GM12878 (cell line): ENCODE measurements around the gene OR5H6. TPM values are rescaled to one million over a fixed set of nuclear protein-coding genes. Genes with fewer than 3 reads are reported as not detected.

Experiments
- ATAC-seq: fragments of 200-7000 bp; cut with Tn5 transposase; 3 replicates; pipeline ENCODE4 v1.9.1; 2020; ENCODE audit warnings: mild to moderate bottlenecking, moderate library complexity
- BruUV-seq: library from RNA; stranded (reverse); fragments of 400-500 nt; replicated peaks from 2 replicates; lab custom pipeline; 2021; lab: Mats Ljungman, UMichigan
- CTCF ChIA-PET: fragments of 300-600 bp; sonication (Branson Sonifier 250); formaldehyde crosslinking; extraction: SDS; loops from one replicate; lab custom pipeline; 2021; ENCODE audit warnings: inconsistent platforms; lab: Yijun Ruan, JAX
- POLR2A ChIA-PET: fragments of 350-600 bp; formaldehyde crosslinking; extraction: SDS; loops from one replicate; lab custom pipeline; 2021; ENCODE audit warnings: inconsistent platforms; lab: Charles Lee
- RAD21 ChIA-PET: fragments of 300-600 bp; sonication (Branson Sonifier 250); formaldehyde crosslinking; loops from one replicate; lab custom pipeline; 2023; ENCODE audit warnings: antibody characterized with exemption; ENCODE audit not compliant: unreplicated experiment; lab: Charles Lee
- SMC1A ChIA-PET: fragments of 300-600 bp; sonication (Branson Sonifier 250); formaldehyde crosslinking; loops from one replicate; lab custom pipeline; 2023; ENCODE audit not compliant: unreplicated experiment, uncharacterized antibody; lab: Charles Lee
- DNase-seq: peaks from one replicate; pipeline ENCODE4 v3.0.0-alpha.2; 2011; ENCODE audit warnings: low read depth, low spot score
- FAIRE-seq: peaks from 3 replicates; lab custom pipeline; 2011; peaks lifted over from hg19 to GRCh38; lab: Jason Lieb, UNC
- H2AFZ ChIP-seq: 2 replicates; pipeline ENCODE4 v1.6.0; 2011; ENCODE audit warnings: low read depth, low read length, control low read depth; ENCODE audit not compliant: control insufficient read depth
- H3K27ac ChIP-seq: 2 replicates; pipeline ENCODE4 v1.5.1; 2011; ENCODE audit warnings: control low read depth; ENCODE audit not compliant: control insufficient read depth, insufficient read depth
- H3K27me3 ChIP-seq, 2 experiments: replicated peaks in 1 of 2; 2 replicates each; pipeline versions ENCODE4 v1.6.0 to v1.6.1; 2011; ENCODE audit warnings: low read length in 1 of 2; ENCODE audit not compliant: control insufficient read depth in 2 of 2, insufficient read depth in 2 of 2
- H3K36me3 ChIP-seq, 2 experiments: 2 replicates each; pipeline ENCODE4 v1.5.1; 2011; ENCODE audit warnings: low read length in 1 of 2; ENCODE audit not compliant: control insufficient read depth in 2 of 2, insufficient read depth in 2 of 2
- H3K4me1 ChIP-seq: 2 replicates; pipeline ENCODE4 v1.6.1; 2011; ENCODE audit warnings: mild to moderate bottlenecking, low read length, moderate library complexity, mixed read lengths; ENCODE audit not compliant: control insufficient read depth, insufficient read depth
- H3K4me2 ChIP-seq: 2 replicates; pipeline ENCODE4 v1.6.0; 2011; ENCODE audit warnings: control low read depth; ENCODE audit not compliant: control insufficient read depth, insufficient read depth
- H3K4me3 ChIP-seq: fragments of 200-600 bp; sonication (generic); 2 replicates; pipeline ENCODE4 v1.5.1; 2016
- H3K79me2 ChIP-seq: 2 replicates; pipeline ENCODE4 v1.6.0; 2011; ENCODE audit warnings: low read length; ENCODE audit not compliant: control insufficient read depth, insufficient read depth
- H3K9ac ChIP-seq: 2 replicates; pipeline ENCODE4 v1.8.0; 2011; ENCODE audit warnings: low read length, control low read depth, mixed read lengths; ENCODE audit not compliant: control insufficient read depth, insufficient read depth
- H3K9me3 ChIP-seq: replicated peaks from 3 replicates; pipeline ENCODE4 v1.5.1; 2011; ENCODE audit warnings: mild to moderate bottlenecking, low read length; ENCODE audit not compliant: control insufficient read depth, insufficient read depth
- H4K20me1 ChIP-seq: 2 replicates; pipeline ENCODE4 v1.6.0; 2011; ENCODE audit not compliant: control insufficient read depth, insufficient read depth
- ATF2 ChIP-seq: IDR thresholded peaks from 2 replicates; pipeline ENCODE4 v1.6.1; 2012; ENCODE audit warnings: low read length, inconsistent platforms
- DPF2 ChIP-seq: fragments of 450-650 bp; IDR thresholded peaks from 2 replicates; pipeline ENCODE4 v1.6.1; 2017; ENCODE audit warnings: mild to moderate bottlenecking
- E2F4 ChIP-seq: IDR thresholded peaks from 2 replicates; pipeline ENCODE4 v1.6.1; 2012; ENCODE audit warnings: low read depth, low read length, improper control_type of control experiment
- EED ChIP-seq: sonication (generic); IDR thresholded peaks from 2 replicates; pipeline ENCODE4 v1.6.1; 2016; ENCODE audit warnings: antibody characterized with exemption, low read depth
- EP300 ChIP-seq, 2 experiments: fragments of 150-350 bp in 1 of 2; IDR thresholded peaks; 2 replicates each; pipeline ENCODE4 v1.6.1; 2011 to 2012; ENCODE audit warnings: low read depth in 2 of 2, low read length in 2 of 2, borderline replicate concordance in 1 of 2, improper control_type of control experiment in 1 of 2, inconsistent platforms in 1 of 2; ENCODE audit not compliant: control insufficient read depth in 1 of 2
- ESRRA ChIP-seq: IDR thresholded peaks from 2 replicates; pipeline ENCODE4 v1.6.1; 2012; ENCODE audit warnings: mild to moderate bottlenecking, low read length, improper control_type of control experiment
- ETV6 ChIP-seq, 2 experiments: fragments of 450-650 bp in 1 of 2; IDR thresholded peaks in 1 of 2; conservative IDR thresholded peaks in 1 of 2; 2 replicates each; pipeline ENCODE4 v1.6.1; 2014; ENCODE audit warnings: antibody characterized with exemption in 1 of 2, borderline replicate concordance in 1 of 2, low read depth in 1 of 2, mild to moderate bottlenecking in 1 of 2, moderate library complexity in 1 of 2
- EZH2 ChIP-seq: IDR thresholded peaks from 2 replicates; pipeline ENCODE4 v1.6.1; 2012; ENCODE audit warnings: low read depth, mild to moderate bottlenecking, control low read depth, inconsistent platforms, low read length, borderline replicate concordance; ENCODE audit not compliant: control insufficient read depth
- HSF1 ChIP-seq: fragments of 150-350 bp; IDR thresholded peaks from 2 replicates; pipeline ENCODE4 v1.6.1; 2014; ENCODE audit warnings: mild to moderate bottlenecking, low read depth, low read length
- NRF1 ChIP-seq: conservative IDR thresholded peaks from 2 replicates; pipeline ENCODE4 v1.6.1; 2011; ENCODE audit warnings: mild to moderate bottlenecking, low read depth, low read length, improper control_type of control experiment
- PAX8 ChIP-seq: fragments of 450-650 bp; IDR thresholded peaks from 2 replicates; pipeline ENCODE4 v1.6.1; 2017; ENCODE audit warnings: mild to moderate bottlenecking, moderate library complexity
- PKNOX1 ChIP-seq: fragments of 450-650 bp; IDR thresholded peaks from 2 replicates; pipeline ENCODE4 v1.6.1; 2016; ENCODE audit warnings: mild to moderate bottlenecking
- POLR2A ChIP-seq: IDR thresholded peaks from 2 replicates; pipeline ENCODE4 v1.6.1; 2011; ENCODE audit warnings: low read depth, mild to moderate bottlenecking, low read length
- SIX5 ChIP-seq: IDR thresholded peaks from 2 replicates; pipeline ENCODE4 v1.6.1; 2011; ENCODE audit warnings: mild to moderate bottlenecking, low read depth, low read length, moderate library complexity; ENCODE audit not compliant: severe bottlenecking
- ZNF592 ChIP-seq: fragments of 450-650 bp; IDR thresholded peaks from 2 replicates; pipeline ENCODE4 v1.6.1; 2017; ENCODE audit warnings: mild to moderate bottlenecking, moderate library complexity
- ZZZ3 ChIP-seq: IDR thresholded peaks from 2 replicates; pipeline ENCODE4 v1.6.1; 2011; ENCODE audit warnings: low read depth; ENCODE audit not compliant: control insufficient read depth, insufficient read length
- WGBS: methylation state at CpG from one replicate; pipeline ENCODE4 v1.1.6; 2016; ENCODE audit warnings: low lambda C conversion rate; ENCODE audit not compliant: insufficient replicate concordance, insufficient coverage; ENCODE audit errors: missing lambda C conversion rate; 5-methylcytosine and 5-hydroxymethylcytosine counted together
- in situ Hi-C: fragments of 300-500 bp; cut with MboI; formaldehyde crosslinking; loops from 9 replicates; pipeline ENCODE4 v1.14.3; 2018; ENCODE audit warnings: mixed read lengths
- intact Hi-C: fragments of 100-400 bp; cut with micrococcal nuclease; formaldehyde crosslinking; loops from one replicate; pipeline ENCODE4 v1.14.2; 2022; ENCODE audit not compliant: unreplicated experiment
- polyA plus RNA-seq, 11 experiments: library from polyadenylated mRNA; depleted of rRNA in 4 of 11; unstranded in 6 of 11; stranded (reverse) in 5 of 11; fragments of >200 nt; fragmentation: Nextera tagmentation in 4 of 11; fragmentation: Illumina TruSeq in 1 of 11; extraction: Ambion mirVana in 4 of 11; extraction: Trizol in 1 of 11; gene quantifications; 1 replicate in 1 of 11; 2 replicates in 10 of 11; pipeline versions ENCODE4 v1.2.1 to v1.2.3, GENCODE V29; 2011 to 2016; ENCODE audit warnings: inconsistent platforms in 2 of 11, missing spikeins in 2 of 11, low read depth in 1 of 11
- total RNA-seq, 4 experiments: library from RNA; depleted of rRNA in 3 of 4; stranded (reverse); fragments of >200 nt in 3 of 4; fragmentation: Illumina TruSeq in 1 of 4; extraction: Trizol in 1 of 4; gene quantifications; 2 replicates each; pipeline versions ENCODE4 v1.2.1 to v1.2.3, GENCODE V29; 2013 to 2021

The OR5H6 gene
- total and polyA plus RNA-seq, 10 of the 15 experiments (the other 5 are each of a cell fraction or from before 2014, with no cell fraction given), result 1.2 TPM; not detected in 9

GRCh38 chr3:98290916-98291315 is 26.9 kb downstream of the OR5H6 start:
- no peak for DNase-seq
- no TSS peak for BruUV-seq
- Histone ChIP-seq H3K4me1 (no peaks in the 10 kb centered on the region), H3K36me3 (no peaks in the 10 kb centered on the region), H3K9ac (no peak overlapping the region), H3K9me3 (no peaks in the 10 kb centered on the region), H3K27ac (no peak overlapping the region), H3K4me2 (no peak overlapping the region), H3K4me3 (no peak overlapping the region), H3K27me3 (no peaks in the 10 kb centered on the region), H2AFZ (no peak overlapping the region), H4K20me1 (no peaks in the 10 kb centered on the region), H3K79me2 (no peaks in the 10 kb centered on the region)
- intact Hi-C loops (no loop called here), in situ Hi-C loops (no loop called here)
- no peak for FAIRE-seq
- 68% methylated on average over 1 of the region's 1 CpG for WGBS
- CTCF ChIA-PET, result interaction anchor here (1.4 kb wide), 1 partner anchor 52 kb away, joined by 3 read pairs; no protein-coding TSS in a partner anchor
- SMC1A ChIA-PET, result no interaction called here
- ATAC-seq, result no peak
- RAD21 ChIA-PET, result no interaction called here
- POLR2A ChIA-PET, result no interaction called here
- TF ChIP-seq HSF1 (no peak), ZNF592 (no peak), ESRRA (no peak), ATF2 (no peak), PKNOX1 (no peak), EZH2 (no peak), ZZZ3 (no peak), SIX5 (no peak), POLR2A (no peak), EED (no peak), DPF2 (no peak), PAX8 (no peak), NRF1 (no peak), EP300 (IDR thresholded peaks at IDR 0.05; ENCODE audit: borderline replicate concordance in 1 of 2, control insufficient read depth in 1 of 2, low read depth in 2 of 2, low read length in 2 of 2) (no peak), E2F4 (no peak), ETV6 (conservative IDR thresholded peaks at IDR 0.05 in 1 of 2, IDR thresholded peaks at IDR 0.05 in 1 of 2; ENCODE audit: borderline replicate concordance in 1 of 2, low read depth in 1 of 2) (no peak)
